IMR-90 (cell line): ENCODE results near the gene ADAMTS6. TPM values are rescaled to one million over a fixed set of nuclear protein-coding genes. Genes with fewer than 3 reads are reported as not detected.

ENCODE experiments used
- ATAC-seq: fragments of 200-7000 bp; cut with Tn5 transposase; 2 replicates; pipeline ENCODE4 v1.9.1; 2020; ENCODE audit warnings: low read depth, mild to moderate bottlenecking, moderate library complexity
- BruUV-seq: library from RNA; stranded (reverse); fragments of 400-500 nt; replicated peaks from 2 replicates; lab custom pipeline; 2021; lab: Mats Ljungman, UMichigan
- CTCF ChIA-PET: fragments of 300-600 bp; formaldehyde crosslinking; extraction: SDS; loops from one replicate; lab custom pipeline; 2021; ENCODE audit warnings: antibody characterized with exemption; lab: Yijun Ruan, JAX
- POLR2A ChIA-PET: fragments of 300-600 bp; sonication (Branson Sonifier 250); formaldehyde crosslinking; loops from one replicate; lab custom pipeline; 2022; ENCODE audit warnings: antibody characterized with exemption; ENCODE audit not compliant: unreplicated experiment; lab: Charles Lee
- DNase-seq: peaks from one replicate; pipeline ENCODE4 v3.0.0; 2013
- H2AFZ ChIP-seq: replicated peaks from 2 replicates; pipeline ENCODE3; 2013; ENCODE audit warnings: low read length, mild to moderate bottlenecking; ENCODE audit not compliant: poor library complexity
- H2AK5ac ChIP-seq: 2 replicates; pipeline ENCODE4 v1.6.1; 2013; ENCODE audit warnings: low read depth, low read length, inconsistent platforms
- H2AK9ac ChIP-seq: replicated peaks from 2 replicates; pipeline ENCODE3; 2013; ENCODE audit warnings: mild to moderate bottlenecking, low read depth, low read length, moderate library complexity; ENCODE audit not compliant: poor library complexity
- H2BK120ac ChIP-seq: 2 replicates; pipeline ENCODE4 v1.6.1; 2013; ENCODE audit warnings: low read depth, low read length, inconsistent platforms
- H2BK15ac ChIP-seq: 3 replicates; pipeline ENCODE4 v1.6.1; 2013; ENCODE audit warnings: low read depth, low read length, inconsistent platforms
- H2BK20ac ChIP-seq: 2 replicates; pipeline ENCODE4 v1.6.1; 2013; ENCODE audit warnings: low read depth, mild to moderate bottlenecking, inconsistent platforms, low read length, moderate library complexity
- H2BK5ac ChIP-seq: 2 replicates; pipeline ENCODE4 v1.6.1; 2013; ENCODE audit warnings: mild to moderate bottlenecking, low read depth, low read length, inconsistent platforms; ENCODE audit not compliant: poor library complexity, severe bottlenecking
- H3K14ac ChIP-seq: replicated peaks from 2 replicates; pipeline ENCODE4 v1.6.1; 2013; ENCODE audit warnings: low read depth, low read length, inconsistent platforms
- H3K18ac ChIP-seq: 2 replicates; pipeline ENCODE4 v1.6.1; 2013; ENCODE audit warnings: low read depth, low read length, control low read depth
- H3K23ac ChIP-seq: 2 replicates; pipeline ENCODE4 v1.6.1; 2013; ENCODE audit warnings: low read depth, low read length, inconsistent platforms
- H3K27ac ChIP-seq: 2 replicates; pipeline ENCODE4 v1.5.1; 2013; ENCODE audit warnings: mild to moderate bottlenecking, control low read depth, low read length; ENCODE audit not compliant: insufficient read depth
- H3K27me3 ChIP-seq: 2 replicates; pipeline ENCODE4 v1.6.1; 2013; ENCODE audit warnings: low read length; ENCODE audit not compliant: control insufficient read depth, insufficient read depth
- H3K36me3 ChIP-seq: 2 replicates; pipeline ENCODE4 v1.6.1; 2013; ENCODE audit warnings: low read length, mixed read lengths; ENCODE audit not compliant: control insufficient read depth, insufficient read depth
- H3K4ac ChIP-seq: 2 replicates; pipeline ENCODE4 v1.6.1; 2013; ENCODE audit warnings: low read depth, low read length, inconsistent platforms
- H3K4me1 ChIP-seq: 2 replicates; pipeline ENCODE4 v1.6.1; 2013; ENCODE audit warnings: low read length, mixed read lengths; ENCODE audit not compliant: control insufficient read depth, insufficient read depth
- H3K4me2 ChIP-seq: 2 replicates; pipeline ENCODE4 v1.6.1; 2013; ENCODE audit warnings: low read depth, mild to moderate bottlenecking, control low read depth, low read length, moderate library complexity
- H3K4me3 ChIP-seq: 2 replicates; pipeline ENCODE4 v1.5.1; 2013; ENCODE audit warnings: low read depth, mild to moderate bottlenecking, control low read depth, low read length, moderate library complexity; ENCODE audit not compliant: insufficient read depth
- H3K56ac ChIP-seq: 2 replicates; pipeline ENCODE4 v1.6.1; 2013; ENCODE audit warnings: low read length, inconsistent platforms; ENCODE audit not compliant: insufficient read depth; ENCODE audit errors: extremely low read depth
- H3K79me1 ChIP-seq, 2 experiments: 2 replicates each; pipeline ENCODE4 v1.6.1; 2013; ENCODE audit warnings: low read length in 2 of 2, inconsistent platforms in 1 of 2, low read depth in 1 of 2
- H3K9ac ChIP-seq: 2 replicates; pipeline ENCODE4 v1.6.1; 2013; ENCODE audit warnings: low read depth, low read length, control low read depth
- H3K9me1 ChIP-seq: 2 replicates; pipeline ENCODE4 v1.6.1; 2013; ENCODE audit warnings: low read length, inconsistent platforms; ENCODE audit not compliant: insufficient read depth
- H3K9me3 ChIP-seq: 2 replicates; pipeline ENCODE4 v1.6.1; 2013; ENCODE audit warnings: low read length; ENCODE audit not compliant: control insufficient read depth, insufficient read depth
- H4K20me1 ChIP-seq: 2 replicates; pipeline ENCODE4 v1.6.1; 2013; ENCODE audit warnings: low read length, inconsistent platforms; ENCODE audit not compliant: insufficient read depth
- H4K5ac ChIP-seq: 2 replicates; pipeline ENCODE4 v1.6.1; 2013; ENCODE audit warnings: mild to moderate bottlenecking, low read depth, low read length, control low read depth
- H4K8ac ChIP-seq, 2 experiments: 2 replicates each; pipeline ENCODE4 v1.6.1; 2013; ENCODE audit warnings: low read depth in 2 of 2, low read length in 2 of 2, control low read depth in 1 of 2, inconsistent platforms in 1 of 2
- H4K91ac ChIP-seq: 2 replicates; pipeline ENCODE4 v1.6.1; 2013; ENCODE audit warnings: low read depth, low read length, inconsistent platforms; ENCODE audit not compliant: insufficient read depth
- CEBPB ChIP-seq: IDR thresholded peaks from 2 replicates; pipeline ENCODE4 v1.6.1; 2012; ENCODE audit warnings: low read depth, low read length, improper control_type of control experiment
- CHD1 ChIP-seq: IDR thresholded peaks from 2 replicates; pipeline ENCODE4 v1.6.1; 2012; ENCODE audit warnings: low read depth, low read length, improper control_type of control experiment
- NFE2L2 ChIP-seq: fragments of 150-350 bp; IDR thresholded peaks from 2 replicates; pipeline ENCODE4 v1.6.1; 2016; ENCODE audit warnings: low read depth, mild to moderate bottlenecking, low read length
- RAD21 ChIP-seq: IDR thresholded peaks from 2 replicates; pipeline ENCODE4 v1.6.1; 2012; ENCODE audit warnings: low read length, improper control_type of control experiment
- WGBS, 2 experiments: methylation state at CpG; one replicate each; pipeline versions ENCODE4 v1.1.5 to v1.1.7; 2013; ENCODE audit warnings: missing lambda C conversion rate in 2 of 2; ENCODE audit not compliant: insufficient read length in 1 of 2; ENCODE audit errors: extremely low coverage in 2 of 2; 5-methylcytosine and 5-hydroxymethylcytosine counted together
- dilution Hi-C: fragments of 300-500 bp; cut with HindIII; formaldehyde crosslinking; loops from one replicate; pipeline ENCODE4 v1.14.3; 2018; ENCODE audit warnings: low sequenced_read_pairs; ENCODE audit not compliant: unreplicated experiment
- in situ Hi-C: fragments of 300-500 bp; cut with MboI; formaldehyde crosslinking; loops from 3 replicates; pipeline ENCODE4 v1.14.3; 2019; ENCODE audit warnings: low sequenced_read_pairs, inconsistent platforms, mixed read lengths
- intact Hi-C: fragments of 100-400 bp; cut with micrococcal nuclease; formaldehyde crosslinking; loops from 2 replicates; pipeline ENCODE4 v1.10.0; 2022
- polyA plus RNA-seq, 3 experiments: library from polyadenylated mRNA; depleted of rRNA; stranded (reverse); fragments of >200 nt; gene quantifications; 2 replicates each; pipeline ENCODE4 v1.2.3, GENCODE V29; 2012; ENCODE audit warnings: low replicate concordance in 1 of 3
- total RNA-seq: library from RNA; depleted of rRNA; stranded (reverse); fragments of >200 nt; gene quantifications from 2 replicates; pipeline ENCODE4 v1.2.3, GENCODE V29; 2012

ADAMTS6 gene
- total and polyA plus RNA-seq, 2 of the 4 experiments (the other 2 are of a cell fraction) = 23.9 to 173 TPM

- intact Hi-C loops = no loop called here
- DNase-seq = peak; percentile 44
- CTCF ChIA-PET = no interaction called here
Observed at GRCh38 chr5:65290677-65291076, 191.0 kb downstream of the ADAMTS6 start.

More at GRCh38 chr5:65290677-65291076, 191.0 kb downstream of the ADAMTS6 start:
- no peaks in the 10 kb centered on the region for H3K27me3 ChIP-seq
- H2AK9ac ChIP-seq = no peak overlapping the region
- H2BK5ac ChIP-seq = peak overlapping the region; percentile 5
- H3K36me3 ChIP-seq = peaks cover 2% of the 10 kb centered on the region; the same call in 1 of the 2 replicates
- peaks cover 4% of the 10 kb centered on the region; the same call in 1 of the 2 replicates for H3K9me1 ChIP-seq
- no peaks in the 10 kb centered on the region for H4K20me1 ChIP-seq
- no peak overlapping the region for H4K8ac ChIP-seq
- in situ Hi-C loops = no loop called here
- H2BK15ac ChIP-seq = no peak overlapping the region
- H3K9ac ChIP-seq = no peak overlapping the region
- H3K4me3 ChIP-seq = no peak overlapping the region
- no peak overlapping the region for H2BK20ac ChIP-seq
- peaks cover 5 to 12% of the 10 kb centered on the region in 2 experiments; a peak in 1 of 4 replicates for H3K79me1 ChIP-seq
- H3K27ac ChIP-seq = no peak overlapping the region
- no peak overlapping the region for H2AK5ac ChIP-seq
- H3K4me1 ChIP-seq = no peaks in the 10 kb centered on the region
- ATAC-seq = no peak
- no peaks in the 10 kb centered on the region for H3K9me3 ChIP-seq
- no peak overlapping the region for H3K56ac ChIP-seq
- no peak overlapping the region for H4K5ac ChIP-seq
- no CpG with 5 or more reads among the region's 1 CpG for WGBS, 2 experiments
- no peak overlapping the region for H2BK120ac ChIP-seq
- H3K18ac ChIP-seq = no peak overlapping the region
- H2AFZ ChIP-seq = no peak overlapping the region
- no TSS peak for BruUV-seq
- H4K91ac ChIP-seq = no peak overlapping the region
- no peak overlapping the region for H3K23ac ChIP-seq
- no peak overlapping the region for H3K14ac ChIP-seq
- POLR2A ChIA-PET = interaction anchor here (0.6 kb wide), 1 partner anchor 191 kb away, joined by 6 read pairs; the partner anchor contains the start of gene ADAMTS6
- no peak overlapping the region for H3K4me2 ChIP-seq
- no peak overlapping the region for H3K4ac ChIP-seq
- peak; percentile 48; the same call in 1 of the 2 replicates for TF ChIP-seq NFE2L2
- TF ChIP-seq CEBPB = peak; percentile 65
- TF ChIP-seq CHD1 = no peak
- TF ChIP-seq RAD21 = no peak
- dilution Hi-C loops = no loop called here
